ENCODE measurements around the gene LPO.

LPO gene

GRCh38 chr17:58238147-58238634, at the start of gene LPO:
Gene LPO, plus strand, starts transcription at chr17:58238584. Its CDS starts 4,396 bp downstream, at chr17:58242980.
- no peak for DNase-seq (ENCODE audit: low read depth)
- no peak within 1 kb of the TSS for H3K4me3 ChIP-seq (ENCODE audit: low read depth, low read length)
- TF ChIP-seq, protein P1, sequence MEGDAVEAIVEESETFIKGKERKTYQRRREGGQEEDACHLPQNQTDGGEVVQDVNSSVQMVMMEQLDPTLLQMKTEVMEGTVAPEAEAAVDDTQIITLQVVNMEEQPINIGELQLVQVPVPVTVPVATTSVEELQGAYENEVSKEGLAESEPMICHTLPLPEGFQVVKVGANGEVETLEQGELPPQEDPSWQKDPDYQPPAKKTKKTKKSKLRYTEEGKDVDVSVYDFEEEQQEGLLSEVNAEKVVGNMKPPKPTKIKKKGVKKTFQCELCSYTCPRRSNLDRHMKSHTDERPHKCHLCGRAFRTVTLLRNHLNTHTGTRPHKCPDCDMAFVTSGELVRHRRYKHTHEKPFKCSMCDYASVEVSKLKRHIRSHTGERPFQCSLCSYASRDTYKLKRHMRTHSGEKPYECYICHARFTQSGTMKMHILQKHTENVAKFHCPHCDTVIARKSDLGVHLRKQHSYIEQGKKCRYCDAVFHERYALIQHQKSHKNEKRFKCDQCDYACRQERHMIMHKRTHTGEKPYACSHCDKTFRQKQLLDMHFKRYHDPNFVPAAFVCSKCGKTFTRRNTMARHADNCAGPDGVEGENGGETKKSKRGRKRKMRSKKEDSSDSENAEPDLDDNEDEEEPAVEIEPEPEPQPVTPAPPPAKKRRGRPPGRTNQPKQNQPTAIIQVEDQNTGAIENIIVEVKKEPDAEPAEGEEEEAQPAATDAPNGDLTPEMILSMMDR (IDR thresholded peaks at IDR 0.05; ENCODE audit: insufficient read depth, low read depth, low read length, missing control alignments) = no peak

DNA sequence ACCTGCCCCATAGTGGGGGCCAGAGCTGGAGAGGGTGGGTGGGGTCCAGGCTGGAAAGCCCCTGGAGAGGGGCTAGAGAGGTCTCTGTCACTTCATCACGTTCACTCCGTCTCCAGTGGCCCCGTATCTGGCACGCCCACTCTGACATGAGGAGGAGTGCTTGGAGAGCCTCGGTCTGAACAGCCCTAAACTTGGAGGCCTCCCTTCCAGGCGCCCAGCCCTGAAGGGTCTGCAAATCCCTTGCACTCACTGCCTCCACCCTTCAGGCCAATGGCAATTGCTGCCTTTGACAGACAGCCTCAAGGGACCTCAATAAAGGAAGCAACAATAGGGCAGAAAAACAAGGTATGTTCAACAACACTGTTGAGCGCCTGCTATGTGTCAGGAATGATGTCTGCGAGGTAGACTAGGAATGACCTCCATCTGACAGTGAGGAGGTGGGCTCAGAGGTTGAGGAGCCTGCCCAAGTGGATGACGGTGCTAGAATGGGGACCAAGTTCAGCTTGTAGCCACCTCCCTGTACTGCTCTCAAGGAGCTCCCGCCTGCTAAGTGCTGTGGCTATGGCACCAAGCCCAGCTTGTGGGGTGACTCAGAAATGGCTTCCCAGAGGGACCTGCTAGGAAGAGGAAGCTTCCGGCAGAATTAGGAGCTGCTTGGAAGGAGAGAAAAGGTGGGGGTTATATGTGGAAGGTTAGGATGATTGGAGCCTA, 48.8 kb upstream of the LPO start:
- TF ChIP-seq, protein P1 (IDR thresholded peaks at IDR 0.05; ENCODE audit: insufficient read depth, low read depth, low read length, missing control alignments) = no peak
- DNase-seq (ENCODE audit: low read depth) = no peak
- H3K4me3 ChIP-seq (ENCODE audit: low read depth, low read length) = no peak overlapping the region

GRCh38 chr17:58191241-58191896, 47.0 kb upstream of the LPO start:
- H3K4me3 ChIP-seq (ENCODE audit: low read depth, low read length) = no peak overlapping the region
- TF ChIP-seq, protein P1 (IDR thresholded peaks at IDR 0.05; ENCODE audit: insufficient read depth, low read depth, low read length, missing control alignments) = no peak
- no peak for DNase-seq (ENCODE audit: low read depth)

- TF ChIP-seq, protein P1 (IDR thresholded peaks at IDR 0.05; ENCODE audit: insufficient read depth, low read depth, low read length, missing control alignments) = no peak
- no peak for DNase-seq (ENCODE audit: low read depth)
- no peak within 1 kb of the TSS for H3K4me3 ChIP-seq (ENCODE audit: low read depth, low read length)
Measured at GRCh38 chr17:58192612-58193011, 45.8 kb upstream of the LPO start, which contains the start of gene EPX. Gene EPX, plus strand, starts transcription at chr17:58192726. Its CDS starts 121 bp downstream, at chr17:58192847.

DNA sequence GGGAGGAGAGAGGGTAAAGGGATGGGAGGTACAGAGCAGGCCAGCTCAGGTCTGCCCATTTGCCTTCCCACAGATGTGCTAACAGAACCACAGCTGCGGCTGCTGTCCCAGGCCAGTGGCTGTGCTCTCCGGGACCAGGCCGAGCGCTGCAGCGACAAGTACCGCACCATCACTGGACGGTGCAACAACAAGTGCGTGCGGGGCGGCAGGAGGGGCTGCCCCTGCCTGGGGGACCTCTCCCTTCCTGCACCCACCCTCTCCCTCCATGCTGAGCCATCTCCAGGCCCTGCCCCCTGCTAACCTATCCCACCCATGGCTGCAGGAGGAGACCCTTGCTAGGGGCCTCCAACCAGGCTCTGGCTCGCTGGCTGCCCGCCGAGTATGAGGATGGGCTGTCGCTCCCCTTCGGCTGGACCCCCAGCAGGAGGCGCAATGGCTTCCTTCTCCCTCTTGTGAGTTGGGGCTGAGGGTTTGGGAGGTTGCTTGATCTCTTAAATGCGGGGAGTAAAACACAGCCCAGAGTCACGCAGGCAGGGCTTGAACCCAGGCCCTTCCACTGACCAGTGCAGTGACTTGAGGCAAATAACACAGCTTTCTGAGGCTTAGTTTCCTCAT, 44.6 kb upstream of the LPO start:
- H3K4me3 ChIP-seq (ENCODE audit: low read depth, low read length) = no peak overlapping the region
- DNase-seq (ENCODE audit: low read depth) = no peak
- TF ChIP-seq, protein P1 (IDR thresholded peaks at IDR 0.05; ENCODE audit: insufficient read depth, low read depth, low read length, missing control alignments) = no peak

DNA sequence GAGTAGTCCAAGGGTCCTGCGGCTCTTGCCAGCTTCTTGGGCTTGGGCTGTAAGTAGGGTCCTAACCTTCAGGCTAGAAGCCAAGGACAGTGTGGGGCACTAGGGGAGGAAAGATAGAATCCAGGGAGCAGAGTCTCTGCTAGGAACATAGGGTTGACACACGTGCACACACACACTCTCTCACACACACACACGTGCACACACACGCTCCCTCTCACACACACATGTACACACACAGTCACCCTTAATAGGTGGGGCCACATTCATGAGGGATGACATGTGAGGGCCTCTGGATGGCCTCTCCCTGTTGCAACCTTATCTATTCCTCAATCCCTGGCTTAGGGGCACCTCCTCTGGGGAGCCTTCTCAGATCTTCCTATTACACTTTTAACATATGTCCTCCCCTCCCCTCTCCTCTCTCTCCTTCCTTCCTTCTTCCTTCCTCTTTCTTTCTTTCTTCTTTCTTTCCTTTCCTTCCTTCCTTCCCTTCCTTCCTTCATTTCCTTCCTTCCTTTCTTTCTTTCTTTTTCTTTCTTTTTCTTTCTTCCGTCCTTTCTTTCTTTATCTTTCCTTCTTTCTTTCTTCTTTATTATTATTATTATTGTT, 42.8 kb upstream of the LPO start:
- H3K4me3 ChIP-seq (ENCODE audit: low read depth, low read length) = no peak overlapping the region
- TF ChIP-seq, protein P1 (IDR thresholded peaks at IDR 0.05; ENCODE audit: insufficient read depth, low read depth, low read length, missing control alignments) = no peak
- no peak for DNase-seq (ENCODE audit: low read depth)

All from GM12865 (cell line).